ENCODE data around the gene ABO.

DNA sequence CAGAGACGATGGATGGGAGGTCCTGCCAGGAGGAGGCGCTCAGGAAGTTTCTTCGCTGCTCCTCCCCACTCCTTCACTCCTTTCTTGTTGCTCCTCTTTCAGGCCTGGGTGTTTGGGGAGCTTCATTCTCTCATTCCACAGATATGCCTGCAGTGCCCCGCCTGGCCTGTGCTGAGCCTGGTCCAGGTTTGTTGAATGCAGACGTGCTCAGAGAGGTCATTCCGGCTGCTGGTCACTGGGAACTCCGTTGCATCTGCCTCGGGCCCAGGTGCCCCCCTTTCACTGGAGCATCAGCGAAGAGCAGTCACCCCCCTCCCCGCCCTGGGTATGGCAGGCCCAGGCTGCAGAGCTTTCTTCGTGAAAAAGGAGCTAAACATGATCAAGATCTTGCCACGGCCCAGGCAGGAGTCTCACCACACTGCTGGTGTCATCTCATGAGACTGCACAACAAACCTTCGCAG lies 45.5 kb upstream of the ABO start:
- TF ChIP-seq RXRA (IDR thresholded peaks at IDR 0.05) (no peak), SP1 (IDR thresholded peaks at IDR 0.05) (no peak)
